ENCODE data around the gene TMEM218. TPM values are rescaled to one million over a fixed set of nuclear protein-coding genes. Genes with fewer than 3 reads are reported as not detected.

The TMEM218 gene
- total RNA-seq, 1 experiment from 2014 or later = 20.5 TPM

GRCh38 chr11:125075900-125076317 lies 35.5 kb downstream of the TMEM218 start:
- no peak for TF ChIP-seq CTCF (conservative IDR thresholded peaks at IDR 0.05)
- no peak for TF ChIP-seq EZH2 (IDR thresholded peaks at IDR 0.05; ENCODE audit: low read depth)
- H3K4me2 ChIP-seq = no peak overlapping the region
- peaks cover 15% of the 10 kb centered on the region; the same call in 1 of the 2 replicates for H3F3A ChIP-seq (ENCODE audit: insufficient read depth, low read depth)
- no peaks in the 10 kb centered on the region for H3K27me3 ChIP-seq (ENCODE audit: insufficient read depth, low read depth)
- no peaks in the 10 kb centered on the region for H3K9me3 ChIP-seq (ENCODE audit: insufficient read depth, low read depth)
- H3K4me3 ChIP-seq = no peak overlapping the region
- H3K36me3 ChIP-seq (ENCODE audit: low read depth) = no peaks in the 10 kb centered on the region
- peak in 1 of 2 experiments; percentile 55 for DNase-seq
- ChIA-PET POLR2A (ENCODE audit: unreplicated experiment) (no interaction called here), CTCF (interaction anchor here (0.6 kb wide), 1 partner anchor 325 kb away, joined by 4 read pairs; no protein-coding TSS in a partner anchor)
- 0 out of 2 replicates have a peak, but pooled peaks cover 5% of the 10 kb centered on the region for H3K79me2 ChIP-seq (ENCODE audit: low read depth)
- no peak overlapping the region for H3K27ac ChIP-seq
- no peaks in the 10 kb centered on the region for H4K20me1 ChIP-seq (ENCODE audit: insufficient read depth)
- intact Hi-C loops (cut with micrococcal nuclease; ENCODE audit: unreplicated experiment) = loop anchor here (5.0 kb wide), 1 partner anchor 114 kb away; no protein-coding TSS in a partner anchor
- H3K9me2 ChIP-seq (ENCODE audit: insufficient read depth) = no peaks in the 10 kb centered on the region
- BruUV-seq (replicated peaks) = no TSS peak
- H3K4me1 ChIP-seq (replicated peaks; ENCODE audit: insufficient read depth) = peaks cover 63% of the 10 kb centered on the region
- no peak overlapping the region for H2AFZ ChIP-seq

- BruUV-seq (replicated peaks) = TSS peak; percentile 77
- H3K9me2 ChIP-seq (ENCODE audit: insufficient read depth) = no peaks in the 10 kb centered on the region
- POLR2A ChIA-PET (ENCODE audit: unreplicated experiment) = interaction anchor here (0.7 kb wide), 1 partner anchor 199 kb away, joined by 3 read pairs; no protein-coding TSS in a partner anchor
These were observed 36.2 kb downstream of the TMEM218 start for GRCh38 chr11:125075242-125075625.

GRCh38 chr11:125074511-125075241 lies 36.8 kb downstream of the TMEM218 start:
- no peak for DNase-seq
- H3K36me3 ChIP-seq (ENCODE audit: low read depth) = no peaks in the 10 kb centered on the region
- H4K20me1 ChIP-seq (ENCODE audit: insufficient read depth) = no peaks in the 10 kb centered on the region
- no peak overlapping the region for H3K27ac ChIP-seq
- H2AFZ ChIP-seq = no peak overlapping the region
- H3K27me3 ChIP-seq (ENCODE audit: insufficient read depth, low read depth) = no peaks in the 10 kb centered on the region
- H3K4me3 ChIP-seq = no peak overlapping the region
- ChIA-PET POLR2A (ENCODE audit: unreplicated experiment) (interaction anchor here (0.7 kb wide), 1 partner anchor 198 kb away, joined by 3 read pairs; no protein-coding TSS in a partner anchor), CTCF (no interaction called here)
- H3K4me1 ChIP-seq (replicated peaks; ENCODE audit: insufficient read depth) = peaks cover 63% of the 10 kb centered on the region
- H3K9me3 ChIP-seq (ENCODE audit: insufficient read depth, low read depth) = no peaks in the 10 kb centered on the region
- no peak overlapping the region for H3K4me2 ChIP-seq
- BruUV-seq (replicated peaks) = no TSS peak
- H3K9me2 ChIP-seq (ENCODE audit: insufficient read depth) = no peaks in the 10 kb centered on the region
- H3K79me2 ChIP-seq (ENCODE audit: low read depth) = 0 out of 2 replicates have a peak, but pooled peaks cover 5% of the 10 kb centered on the region
- TF ChIP-seq EZH2 (IDR thresholded peaks at IDR 0.05; ENCODE audit: low read depth) = no peak
- no peak for TF ChIP-seq CTCF (conservative IDR thresholded peaks at IDR 0.05)
- intact Hi-C loops (cut with micrococcal nuclease; ENCODE audit: unreplicated experiment) = loop anchor here (5.0 kb wide), 1 partner anchor 112 kb away; no protein-coding TSS in a partner anchor
- H3F3A ChIP-seq (ENCODE audit: insufficient read depth, low read depth) = peaks cover 22% of the 10 kb centered on the region; the same call in 1 of the 2 replicates

More at GRCh38 chr11:125075242-125075625, 36.2 kb downstream of the TMEM218 start:
- no peak overlapping the region for H3K27ac ChIP-seq
- no peaks in the 10 kb centered on the region for H3K27me3 ChIP-seq (ENCODE audit: insufficient read depth, low read depth)
- DNase-seq = no peak
- CTCF ChIA-PET = interaction anchor here (0.6 kb wide), 1 partner anchor 324 kb away, joined by 4 read pairs; no protein-coding TSS in a partner anchor
- H3K79me2 ChIP-seq (ENCODE audit: low read depth) = 0 out of 2 replicates have a peak, but pooled peaks cover 5% of the 10 kb centered on the region
- H3K9me3 ChIP-seq (ENCODE audit: insufficient read depth, low read depth) = no peaks in the 10 kb centered on the region
- peaks cover 63% of the 10 kb centered on the region for H3K4me1 ChIP-seq (replicated peaks; ENCODE audit: insufficient read depth)
- no peak overlapping the region for H3K4me3 ChIP-seq
- intact Hi-C loops (cut with micrococcal nuclease; ENCODE audit: unreplicated experiment) = loop anchor here (5.0 kb wide), 1 partner anchor 113 kb away; no protein-coding TSS in a partner anchor
- no peaks in the 10 kb centered on the region for H3K36me3 ChIP-seq (ENCODE audit: low read depth)
- no peaks in the 10 kb centered on the region for H4K20me1 ChIP-seq (ENCODE audit: insufficient read depth)
- TF ChIP-seq CTCF (conservative IDR thresholded peaks at IDR 0.05) (no peak), EZH2 (IDR thresholded peaks at IDR 0.05; ENCODE audit: low read depth) (no peak)
- no peak overlapping the region for H3K4me2 ChIP-seq
- peaks cover 21% of the 10 kb centered on the region; the same call in 1 of the 2 replicates for H3F3A ChIP-seq (ENCODE audit: insufficient read depth, low read depth)
- H2AFZ ChIP-seq = no peak overlapping the region

All from PC-9 (cell line).